Panc1 (cell line): Measurements from ENCODE around the gene KCNG2. TPM values are rescaled to one million over a fixed set of nuclear protein-coding genes. Genes with fewer than 3 reads are reported as not detected.

ENCODE experiments used
- ATAC-seq: fragments of 200-7000 bp; cut with Tn5 transposase; 2 replicates; pipeline ENCODE4 v1.9.1; 2020; ENCODE audit warnings: mild to moderate bottlenecking, moderate library complexity
- BruUV-seq: library from RNA; stranded (reverse); fragments of 400-500 nt; replicated peaks from 2 replicates; lab custom pipeline; 2021; lab: Mats Ljungman, UMichigan
- CTCF ChIA-PET: fragments of 300-600 bp; sonication (Branson Sonifier 250); formaldehyde crosslinking; loops from one replicate; lab custom pipeline; 2022; ENCODE audit warnings: antibody characterized with exemption; lab: Charles Lee
- POLR2A ChIA-PET: fragments of 300-600 bp; sonication (Branson Sonifier 250); formaldehyde crosslinking; loops from one replicate; lab custom pipeline; 2022; ENCODE audit warnings: antibody characterized with exemption; lab: Charles Lee
- DNase-seq: peaks from one replicate; pipeline ENCODE4 v3.0.0-alpha.2; 2010; ENCODE audit warnings: low read depth, low spot score
- H3K27ac ChIP-seq: 2 replicates; pipeline ENCODE4 v1.5.1; 2011; ENCODE audit warnings: mild to moderate bottlenecking, low read length, inconsistent platforms
- H3K27me3 ChIP-seq: fragments of 200-500 bp; sonication (Bioruptor generic); 2 replicates; pipeline ENCODE4 v1.6.0; 2014; ENCODE audit warnings: low read length, inconsistent platforms; ENCODE audit not compliant: control insufficient read depth, insufficient read depth
- H3K36me3 ChIP-seq: fragments of 200-500 bp; sonication (Bioruptor generic); 2 replicates; pipeline ENCODE4 v1.5.1; 2014; ENCODE audit warnings: inconsistent platforms, mild to moderate bottlenecking, low read length, moderate library complexity; ENCODE audit not compliant: control insufficient read depth, insufficient read depth
- H3K4me1 ChIP-seq: 2 replicates; pipeline ENCODE4 v1.5.1; 2011; ENCODE audit warnings: inconsistent platforms, mild to moderate bottlenecking, low read length, moderate library complexity; ENCODE audit not compliant: control insufficient read depth, insufficient read depth
- H3K4me3 ChIP-seq, 2 experiments: 2 replicates each; pipeline ENCODE4 v1.5.1; 2011 to 2012; ENCODE audit warnings: low read depth in 2 of 2, low read length in 2 of 2, mild to moderate bottlenecking in 2 of 2, inconsistent platforms in 1 of 2, moderate library complexity in 1 of 2
- H3K9me3 ChIP-seq: fragments of 200-500 bp; sonication (Bioruptor generic); 2 replicates; pipeline ENCODE4 v1.5.1; 2014; ENCODE audit warnings: low read depth, mild to moderate bottlenecking, inconsistent platforms, low read length, moderate library complexity; ENCODE audit not compliant: control insufficient read depth, insufficient read depth
- POLR2AphosphoS5 ChIP-seq: IDR thresholded peaks from 2 replicates; pipeline ENCODE4 v1.6.1; 2012; ENCODE audit warnings: mild to moderate bottlenecking, low read depth, low read length, moderate library complexity
- SIN3A ChIP-seq: IDR thresholded peaks from 2 replicates; pipeline ENCODE4 v1.6.1; 2012; ENCODE audit warnings: low read depth, mild to moderate bottlenecking, low read length, moderate library complexity, borderline replicate concordance; ENCODE audit not compliant: insufficient read depth
- TCF7L2 ChIP-seq: IDR thresholded peaks from 2 replicates; pipeline ENCODE4 v1.6.1; 2011; ENCODE audit warnings: mild to moderate bottlenecking, low read depth, low read length, inconsistent platforms
- in situ Hi-C: cut with HindIII; loops from 2 replicates; pipeline ENCODE4 v1.10.0; 2016; ENCODE audit warnings: low sequenced_read_pairs, low pct_unique_long_range_greater_than_20kb
- intact Hi-C: fragments of 100-400 bp; cut with micrococcal nuclease; formaldehyde crosslinking; loops from one replicate; pipeline ENCODE4 v1.10.0; 2022; ENCODE audit not compliant: unreplicated experiment
- total RNA-seq: library from RNA; stranded (reverse); gene quantifications from one replicate; pipeline ENCODE4 v1.2.1, GENCODE V29; 2021; ENCODE audit not compliant: unreplicated experiment
- TF ChIP-seq, protein P1 (sequence below): fragments of 450-650 bp; IDR thresholded peaks from 2 replicates; pipeline ENCODE4 v1.5.1; 2017; ENCODE audit warnings: mild to moderate bottlenecking
- TF ChIP-seq, protein P2 (sequence below), 2 experiments: IDR thresholded peaks; 2 replicates each; pipeline ENCODE4 v1.6.1; 2011 to 2012; ENCODE audit warnings: low read depth in 2 of 2, control low read depth in 1 of 2, low read length in 1 of 2, mild to moderate bottlenecking in 1 of 2, moderate library complexity in 1 of 2; ENCODE audit not compliant: insufficient read depth in 1 of 2

KCNG2 gene
- total RNA-seq, 1 experiment from 2014 or later = not detected

DNA sequence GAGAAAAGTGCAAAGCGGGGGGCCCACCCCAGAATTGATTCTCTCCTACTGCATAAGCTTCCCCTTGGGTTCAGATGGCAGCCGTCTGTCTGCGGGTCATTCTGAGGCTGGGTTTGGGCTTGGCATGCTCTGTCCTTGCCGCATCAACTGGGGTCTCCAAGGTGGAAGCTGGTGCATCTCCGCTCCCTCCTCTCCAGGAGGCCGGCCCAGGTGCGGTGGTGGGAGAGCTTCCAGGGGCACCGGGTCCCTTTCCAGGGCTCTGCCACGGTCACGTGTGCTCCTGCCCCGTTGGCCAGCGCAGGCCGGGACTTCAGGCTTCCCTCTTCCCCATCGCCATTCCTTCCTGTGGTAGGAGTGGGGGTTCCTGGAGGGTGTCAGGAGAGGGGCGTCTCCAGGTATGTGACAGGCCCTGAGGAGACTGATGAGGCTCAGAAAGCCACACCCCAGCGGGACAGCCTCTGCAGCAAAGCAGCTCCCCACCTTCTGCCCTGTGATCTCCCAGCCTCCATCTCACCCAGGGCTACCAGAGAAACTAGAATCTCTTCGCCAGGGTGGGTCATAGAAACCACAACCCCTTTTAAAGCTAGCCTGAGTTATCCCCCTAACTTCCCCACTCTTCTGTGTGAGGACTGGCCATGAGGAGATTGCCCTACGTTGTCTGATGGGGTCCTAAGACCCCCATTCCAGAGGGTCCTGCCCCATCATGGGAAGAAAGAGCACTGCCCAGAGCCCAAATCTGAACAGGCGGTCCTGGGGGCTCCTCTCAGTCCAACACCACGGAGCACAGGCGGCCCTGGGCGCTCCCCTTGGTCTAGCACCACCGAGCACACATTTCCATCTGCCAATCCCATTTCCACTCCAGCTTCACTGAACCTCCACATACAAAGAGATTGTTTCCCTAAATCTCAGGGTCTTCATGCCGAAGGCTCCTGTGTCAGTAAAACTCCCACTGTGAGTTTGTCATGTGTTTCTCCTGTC, 77.1 kb downstream of the KCNG2 start:
- ChIA-PET CTCF (no interaction called here), POLR2A (no interaction called here)
- H3K9me3 ChIP-seq = no peaks in the 10 kb centered on the region
- no peak for DNase-seq
- BruUV-seq = no TSS peak
- 0 out of 2 replicates have a peak, but pooled peaks cover 4% of the 10 kb centered on the region for H3K4me1 ChIP-seq
- H3K27ac ChIP-seq = no peak overlapping the region
- no peaks in the 10 kb centered on the region for H3K36me3 ChIP-seq
- peaks cover 2% of the 10 kb centered on the region; the same call in 1 of the 2 replicates for H3K27me3 ChIP-seq
- ATAC-seq = no peak
- no peak overlapping the region for H3K4me3 ChIP-seq
- TF ChIP-seq, protein P1, sequence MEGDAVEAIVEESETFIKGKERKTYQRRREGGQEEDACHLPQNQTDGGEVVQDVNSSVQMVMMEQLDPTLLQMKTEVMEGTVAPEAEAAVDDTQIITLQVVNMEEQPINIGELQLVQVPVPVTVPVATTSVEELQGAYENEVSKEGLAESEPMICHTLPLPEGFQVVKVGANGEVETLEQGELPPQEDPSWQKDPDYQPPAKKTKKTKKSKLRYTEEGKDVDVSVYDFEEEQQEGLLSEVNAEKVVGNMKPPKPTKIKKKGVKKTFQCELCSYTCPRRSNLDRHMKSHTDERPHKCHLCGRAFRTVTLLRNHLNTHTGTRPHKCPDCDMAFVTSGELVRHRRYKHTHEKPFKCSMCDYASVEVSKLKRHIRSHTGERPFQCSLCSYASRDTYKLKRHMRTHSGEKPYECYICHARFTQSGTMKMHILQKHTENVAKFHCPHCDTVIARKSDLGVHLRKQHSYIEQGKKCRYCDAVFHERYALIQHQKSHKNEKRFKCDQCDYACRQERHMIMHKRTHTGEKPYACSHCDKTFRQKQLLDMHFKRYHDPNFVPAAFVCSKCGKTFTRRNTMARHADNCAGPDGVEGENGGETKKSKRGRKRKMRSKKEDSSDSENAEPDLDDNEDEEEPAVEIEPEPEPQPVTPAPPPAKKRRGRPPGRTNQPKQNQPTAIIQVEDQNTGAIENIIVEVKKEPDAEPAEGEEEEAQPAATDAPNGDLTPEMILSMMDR = no peak
- TF ChIP-seq POLR2AphosphoS5 (no peak), SIN3A (no peak)
- TF ChIP-seq, protein P2, sequence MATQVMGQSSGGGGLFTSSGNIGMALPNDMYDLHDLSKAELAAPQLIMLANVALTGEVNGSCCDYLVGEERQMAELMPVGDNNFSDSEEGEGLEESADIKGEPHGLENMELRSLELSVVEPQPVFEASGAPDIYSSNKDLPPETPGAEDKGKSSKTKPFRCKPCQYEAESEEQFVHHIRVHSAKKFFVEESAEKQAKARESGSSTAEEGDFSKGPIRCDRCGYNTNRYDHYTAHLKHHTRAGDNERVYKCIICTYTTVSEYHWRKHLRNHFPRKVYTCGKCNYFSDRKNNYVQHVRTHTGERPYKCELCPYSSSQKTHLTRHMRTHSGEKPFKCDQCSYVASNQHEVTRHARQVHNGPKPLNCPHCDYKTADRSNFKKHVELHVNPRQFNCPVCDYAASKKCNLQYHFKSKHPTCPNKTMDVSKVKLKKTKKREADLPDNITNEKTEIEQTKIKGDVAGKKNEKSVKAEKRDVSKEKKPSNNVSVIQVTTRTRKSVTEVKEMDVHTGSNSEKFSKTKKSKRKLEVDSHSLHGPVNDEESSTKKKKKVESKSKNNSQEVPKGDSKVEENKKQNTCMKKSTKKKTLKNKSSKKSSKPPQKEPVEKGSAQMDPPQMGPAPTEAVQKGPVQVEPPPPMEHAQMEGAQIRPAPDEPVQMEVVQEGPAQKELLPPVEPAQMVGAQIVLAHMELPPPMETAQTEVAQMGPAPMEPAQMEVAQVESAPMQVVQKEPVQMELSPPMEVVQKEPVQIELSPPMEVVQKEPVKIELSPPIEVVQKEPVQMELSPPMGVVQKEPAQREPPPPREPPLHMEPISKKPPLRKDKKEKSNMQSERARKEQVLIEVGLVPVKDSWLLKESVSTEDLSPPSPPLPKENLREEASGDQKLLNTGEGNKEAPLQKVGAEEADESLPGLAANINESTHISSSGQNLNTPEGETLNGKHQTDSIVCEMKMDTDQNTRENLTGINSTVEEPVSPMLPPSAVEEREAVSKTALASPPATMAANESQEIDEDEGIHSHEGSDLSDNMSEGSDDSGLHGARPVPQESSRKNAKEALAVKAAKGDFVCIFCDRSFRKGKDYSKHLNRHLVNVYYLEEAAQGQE (IDR thresholded peaks at IDR 0.05; ENCODE audit: insufficient read depth in 1 of 2, low read depth in 2 of 2, low read length in 1 of 2) = no peak
- intact Hi-C loops = no loop called here
- in situ Hi-C loops = no loop called here

DNA sequence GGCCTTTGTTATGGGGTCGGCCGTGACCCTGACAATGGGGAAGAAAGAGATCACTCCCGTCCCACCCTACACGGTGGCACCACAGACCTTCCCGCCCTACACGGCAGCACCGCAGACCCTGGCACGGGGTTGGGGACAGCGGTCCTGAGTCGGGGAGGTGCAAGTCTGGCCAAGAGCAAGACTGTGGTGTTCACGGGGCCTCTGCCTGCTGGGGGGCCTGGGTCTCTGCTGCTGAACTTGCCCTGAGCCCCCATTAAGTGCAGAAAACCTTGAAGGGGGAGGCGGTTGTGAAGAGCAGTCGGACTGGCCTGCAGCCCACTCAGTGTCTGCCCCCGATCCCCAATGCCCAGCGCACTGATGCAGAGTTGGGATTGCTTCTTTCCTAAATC, 77.8 kb downstream of the KCNG2 start:
- 0 out of 2 replicates have a peak, but pooled peaks cover 4% of the 10 kb centered on the region for H3K4me1 ChIP-seq
- in situ Hi-C loops = no loop called here
- H3K27ac ChIP-seq = no peak overlapping the region
- no peak overlapping the region for H3K4me3 ChIP-seq
- no peaks in the 10 kb centered on the region for H3K9me3 ChIP-seq
- no peaks in the 10 kb centered on the region for H3K36me3 ChIP-seq
- DNase-seq = no peak
- H3K27me3 ChIP-seq = peaks cover 2% of the 10 kb centered on the region; the same call in 1 of the 2 replicates
- POLR2A ChIA-PET = interaction anchor here (0.6 kb wide), 1 partner anchor 1590 kb away, joined by 5 read pairs; no protein-coding TSS in a partner anchor
- no peak for ATAC-seq
- BruUV-seq = no TSS peak
- no peak for TF ChIP-seq TCF7L2
- CTCF ChIA-PET = no interaction called here
- intact Hi-C loops = no loop called here
